NCI-H524 (cell line): Measurements from ENCODE around the gene WDR18.

ENCODE experiments used
- DNase-seq, 2 experiments: peaks; one replicate each; lab custom pipeline; 2025; lab: John Stamatoyannopoulos, UW

Gene WDR18

GRCh38 chr19:1042689-1043511, 58.8 kb downstream of the WDR18 start:
- DNase-seq, result peak; percentile 51 to 69
